Activated T-cell treated with anti-CD3 and anti-CD28 coated beads, Interleukin-2, amount 50 U/mL, for 1 hour (primary cell): ENCODE data around the gene CREG2.
"Not testable (repeated sequence)": the region's sequence is repeated elsewhere in the genome, so short reads cannot be mapped to it uniquely, and the experiment has no call there.

Source experiments
- DNase-seq: peaks from one replicate; pipeline ENCODE4 v3.0.0-alpha.2; 2020

Gene CREG2

GRCh38 chr2:101341421-101341820, 45.9 kb downstream of the CREG2 start:
- peak; percentile 33 for DNase-seq

- no peak for DNase-seq
Observed at GRCh38 chr2:101340141-101340551, 47.2 kb downstream of the CREG2 start.

GRCh38 chr2:101339266-101339880, 47.9 kb downstream of the CREG2 start:
- no peak for DNase-seq

GRCh38 chr2:101337877-101338276, 49.4 kb downstream of the CREG2 start:
- DNase-seq = no peak

GRCh38 chr2:101332885-101333766, 54.2 kb downstream of the CREG2 start:
- DNase-seq = no peak

GRCh38 chr2:101331202-101331601, 56.1 kb downstream of the CREG2 start:
- no peak for DNase-seq

GRCh38 chr2:101330253-101330933, 56.9 kb downstream of the CREG2 start:
- peak; percentile 54 for DNase-seq

- no peak for DNase-seq
Observed at GRCh38 chr2:101329026-101329425, 58.3 kb downstream of the CREG2 start.

- DNase-seq = no peak
Observed at GRCh38 chr2:101328474-101329007, 58.8 kb downstream of the CREG2 start.

- no peak for DNase-seq
Observed at GRCh38 chr2:101327863-101328394, 59.4 kb downstream of the CREG2 start.

- no peak for DNase-seq
Observed at GRCh38 chr2:101325425-101325824, 61.9 kb downstream of the CREG2 start.

GRCh38 chr2:101316568-101316967, 70.7 kb downstream of the CREG2 start:
- not testable (repeated sequence) for DNase-seq

- no peak for DNase-seq
Observed at GRCh38 chr2:101311696-101312017, 75.6 kb downstream of the CREG2 start.

GRCh38 chr2:101310834-101311695, 76.2 kb downstream of the CREG2 start:
- DNase-seq = no peak

GRCh38 chr2:101310090-101310833, 77.0 kb downstream of the CREG2 start:
- no peak for DNase-seq

- DNase-seq = peak; percentile 96
Observed at GRCh38 chr2:101308432-101309210, 78.7 kb downstream of the CREG2 start, which contains the start of gene RNF149. TSS of gene RNF149 (minus strand) at chr2:101308701. CDS start at chr2:101308588, 113 bp downstream.

GRCh38 chr2:101307950-101308431, 79.3 kb downstream of the CREG2 start:
- no peak for DNase-seq

GRCh38 chr2:101307503-101307902, 79.8 kb downstream of the CREG2 start:
- no peak for DNase-seq

- peak; percentile 42 for DNase-seq
Observed at GRCh38 chr2:101306410-101306809, 80.9 kb downstream of the CREG2 start.

GRCh38 chr2:101305492-101306078, 81.7 kb downstream of the CREG2 start:
- no peak for DNase-seq
